Stomach (tissue), 9 donors: Measurements from ENCODE around the gene ITIH3. TPM values are rescaled to one million over a fixed set of nuclear protein-coding genes. Genes with fewer than 3 reads are reported as not detected.

Experiments used
- DNase-seq, 2 donors: peaks; one replicate each; pipeline versions ENCODE4 v3.0.0 to v3.0.0-alpha.2; 2013 to 2019
- H3K27ac ChIP-seq, 5 donors: fragments of 200-600 bp in 4 of 5; sonication (generic) in 4 of 5; one replicate each; pipeline ENCODE4 v1.5.1; 2013 to 2019; ENCODE audit warnings: mild to moderate bottlenecking in 1 of 5, moderate library complexity in 1 of 5
- H3K27me3 ChIP-seq, 3 donors: fragments of 200-600 bp; sonication (generic); one replicate each; pipeline ENCODE4 v1.5.1; 2017 to 2019; ENCODE audit warnings: mixed run types in 1 of 3
- H3K36me3 ChIP-seq, 4 donors: fragments of 200-600 bp; sonication (generic); 1 replicate in 3 of 4; 2 replicates in 1 of 4; pipeline ENCODE4 v1.5.1; 2016 to 2019
- H3K4me1 ChIP-seq, 4 donors: fragments of 200-600 bp; sonication (generic); one replicate each; pipeline ENCODE4 v1.5.1; 2016 to 2019
- H3K4me3 ChIP-seq, 4 donors: fragments of 200-600 bp; sonication (generic) in 3 of 4; one replicate each; pipeline ENCODE4 v1.5.1; 2016 to 2019; ENCODE audit warnings: mild to moderate bottlenecking in 1 of 4
- H3K9me3 ChIP-seq, 4 donors: fragments of 200-600 bp; sonication (generic); one replicate each; pipeline ENCODE4 v1.5.1; 2016 to 2019
- EP300 ChIP-seq: sonication (generic); formaldehyde crosslinking; IDR thresholded peaks from one replicate; pipeline ENCODE4 v1.6.1; 2017; ENCODE audit warnings: antibody characterized with exemption
- POLR2A ChIP-seq, 4 donors: fragments of 450-650 bp; IDR thresholded peaks; one replicate each; pipeline ENCODE4 v1.6.1; 2016; ENCODE audit warnings: antibody characterized with exemption in 4 of 4, control low read depth in 2 of 4, mild to moderate bottlenecking in 1 of 4, moderate library complexity in 1 of 4
- POLR2AphosphoS5 ChIP-seq, 3 donors: sonication (generic); formaldehyde crosslinking; IDR thresholded peaks; one replicate each; pipeline ENCODE4 v1.6.1; 2016; ENCODE audit warnings: antibody characterized with exemption in 3 of 3
- WGBS, 5 donors: extraction: QIAGEN DNeasy Blood & Tissue Kit in 3 of 5; methylation state at CpG; one replicate each; pipeline versions ENCODE4 v1.1.5 to v1.1.7; 2013 to 2018; 5-methylcytosine and 5-hydroxymethylcytosine counted together
- intact Hi-C: fragments of 100-400 bp; cut with DNase I; formaldehyde crosslinking; loops from one replicate; pipeline ENCODE4 v1.15.1; 2023; ENCODE audit warnings: low total_unique reads
- polyA plus RNA-seq, 3 donors: library from polyadenylated mRNA; stranded (reverse); fragments of 200-250 nt; gene quantifications; one replicate each; pipeline ENCODE4 v1.2.3, GENCODE V29; 2013
- total RNA-seq, 5 donors: library from RNA; depleted of rRNA; stranded (reverse); fragments of >200 nt; gene quantifications; one replicate each; pipeline versions ENCODE4 v1.1.0 to v1.2.3, GENCODE V29; 2014 to 2016
- TF ChIP-seq, protein P1 (sequence below), 7 experiments: fragments of 450-650 bp in 4 of 7; fragments of 200-600 bp in 3 of 7; sonication (generic) in 3 of 7; IDR thresholded peaks; one replicate each; pipeline ENCODE4 v1.5.1; 2016 to 2019; ENCODE audit warnings: antibody characterized with exemption in 7 of 7, control low read depth in 2 of 7, mild to moderate bottlenecking in 1 of 7
- donor health status: healthy with polysubstance abuse.
- donor health status: Bipolar disorder and iron deficiency.
- donor health status: healthy.

The ITIH3 gene
- total and polyA plus RNA-seq, 8 donors, result 0.19 to 210 (median 6.4) TPM; not detected in 2

- intact Hi-C loops, result no loop called here
- DNase-seq, result no peak
- H3K36me3 ChIP-seq, result no peaks in the 10 kb centered on the region
- no peaks in the 10 kb centered on the region for H3K9me3 ChIP-seq
- H3K4me3 ChIP-seq, result no peak overlapping the region
- TF ChIP-seq EP300 (no peak), POLR2AphosphoS5 (IDR thresholded peaks at IDR 0.05) (no peak), POLR2A (IDR thresholded peaks at IDR 0.05) (no peak)
- 81 to 88% (median 87%) methylated on average over 7 of the region's 7 CpGs for WGBS, 5 donors
- no peaks in the 10 kb centered on the region for H3K27me3 ChIP-seq
- H3K4me1 ChIP-seq, result peaks cover 0 to 14% (median 0%) of the 10 kb centered on the region in 4 donors
- H3K27ac ChIP-seq, result no peak overlapping the region
These were observed 2.2 kb upstream of the ITIH3 start for GRCh38 chr3:52792413-52792812.

DNA sequence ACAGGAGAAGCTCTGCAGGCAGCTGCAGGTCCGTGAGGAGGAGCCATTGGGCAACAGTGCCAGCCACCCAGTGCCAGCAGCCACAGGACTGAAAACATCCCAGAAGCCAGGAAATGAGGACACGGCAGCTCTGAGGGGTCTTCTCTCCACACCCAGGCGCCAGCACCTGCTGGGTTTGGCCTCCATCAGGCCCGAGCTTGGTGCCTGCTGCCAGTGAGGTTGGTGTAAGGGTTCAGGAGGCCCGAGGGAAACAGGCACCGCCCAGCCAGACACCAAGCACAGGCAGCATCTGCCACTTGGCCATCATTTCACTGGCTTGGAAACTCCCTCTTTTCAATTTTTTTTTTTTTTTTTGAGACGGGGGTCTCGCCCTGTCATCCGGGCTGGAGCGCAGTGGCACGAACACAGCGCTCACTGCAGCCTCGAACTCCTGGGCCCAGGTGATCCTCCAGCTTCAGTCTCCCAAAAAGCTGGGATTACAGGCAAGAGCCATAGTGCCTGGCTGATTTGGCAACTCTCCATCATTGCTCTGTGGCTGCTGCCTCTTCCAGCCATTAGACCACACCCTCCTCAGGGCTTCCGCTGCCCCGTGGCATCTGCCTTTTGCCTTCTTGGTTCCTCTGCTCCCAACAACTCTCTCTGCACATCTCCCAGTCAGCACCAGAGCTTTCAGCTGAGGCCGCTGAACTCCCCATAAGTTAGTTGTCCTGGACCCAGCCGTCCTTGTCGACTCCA is 1.5 kb upstream of the ITIH3 start:
- Histone ChIP-seq H3K9me3 (no peaks in the 10 kb centered on the region), H3K36me3 (no peaks in the 10 kb centered on the region), H3K4me3 (no peak overlapping the region), H3K27ac (no peak overlapping the region), H3K4me1 (peaks cover 0 to 14% (median 0%) of the 10 kb centered on the region in 4 donors), H3K27me3 (no peaks in the 10 kb centered on the region)
- no peak for DNase-seq
- WGBS, 5 donors, result 74 to 87% (median 79%) methylated on average over 17 to 18 of the region's 18 CpGs
- no peak for TF ChIP-seq EP300
- no peak for TF ChIP-seq POLR2A (IDR thresholded peaks at IDR 0.05)
- TF ChIP-seq, protein P1, sequence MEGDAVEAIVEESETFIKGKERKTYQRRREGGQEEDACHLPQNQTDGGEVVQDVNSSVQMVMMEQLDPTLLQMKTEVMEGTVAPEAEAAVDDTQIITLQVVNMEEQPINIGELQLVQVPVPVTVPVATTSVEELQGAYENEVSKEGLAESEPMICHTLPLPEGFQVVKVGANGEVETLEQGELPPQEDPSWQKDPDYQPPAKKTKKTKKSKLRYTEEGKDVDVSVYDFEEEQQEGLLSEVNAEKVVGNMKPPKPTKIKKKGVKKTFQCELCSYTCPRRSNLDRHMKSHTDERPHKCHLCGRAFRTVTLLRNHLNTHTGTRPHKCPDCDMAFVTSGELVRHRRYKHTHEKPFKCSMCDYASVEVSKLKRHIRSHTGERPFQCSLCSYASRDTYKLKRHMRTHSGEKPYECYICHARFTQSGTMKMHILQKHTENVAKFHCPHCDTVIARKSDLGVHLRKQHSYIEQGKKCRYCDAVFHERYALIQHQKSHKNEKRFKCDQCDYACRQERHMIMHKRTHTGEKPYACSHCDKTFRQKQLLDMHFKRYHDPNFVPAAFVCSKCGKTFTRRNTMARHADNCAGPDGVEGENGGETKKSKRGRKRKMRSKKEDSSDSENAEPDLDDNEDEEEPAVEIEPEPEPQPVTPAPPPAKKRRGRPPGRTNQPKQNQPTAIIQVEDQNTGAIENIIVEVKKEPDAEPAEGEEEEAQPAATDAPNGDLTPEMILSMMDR (IDR thresholded peaks at IDR 0.05), result no peak
- TF ChIP-seq POLR2AphosphoS5 (IDR thresholded peaks at IDR 0.05), result no peak
- intact Hi-C loops, result no loop called here

- no peak for TF ChIP-seq POLR2AphosphoS5 (IDR thresholded peaks at IDR 0.05)
- TF ChIP-seq POLR2A (IDR thresholded peaks at IDR 0.05), result no peak
- TF ChIP-seq EP300, result no peak
- TF ChIP-seq, protein P1 (IDR thresholded peaks at IDR 0.05), result no peak
- Histone ChIP-seq H3K4me3 (no peak overlapping the region), H3K27me3 (no peaks in the 10 kb centered on the region), H3K27ac (peak overlapping the region in 1 of 5 donors; percentile 14), H3K36me3 (no peaks in the 10 kb centered on the region), H3K9me3 (no peaks in the 10 kb centered on the region), H3K4me1 (peaks cover 0 to 14% (median 0%) of the 10 kb centered on the region in 4 donors)
- DNase-seq, result no peak
- 73 to 80% (median 78%) methylated on average over 9 of the region's 9 CpGs for WGBS, 5 donors
- intact Hi-C loops, result no loop called here
These were observed 639 bp upstream of the ITIH3 start for GRCh38 chr3:52793702-52794611.

DNA sequence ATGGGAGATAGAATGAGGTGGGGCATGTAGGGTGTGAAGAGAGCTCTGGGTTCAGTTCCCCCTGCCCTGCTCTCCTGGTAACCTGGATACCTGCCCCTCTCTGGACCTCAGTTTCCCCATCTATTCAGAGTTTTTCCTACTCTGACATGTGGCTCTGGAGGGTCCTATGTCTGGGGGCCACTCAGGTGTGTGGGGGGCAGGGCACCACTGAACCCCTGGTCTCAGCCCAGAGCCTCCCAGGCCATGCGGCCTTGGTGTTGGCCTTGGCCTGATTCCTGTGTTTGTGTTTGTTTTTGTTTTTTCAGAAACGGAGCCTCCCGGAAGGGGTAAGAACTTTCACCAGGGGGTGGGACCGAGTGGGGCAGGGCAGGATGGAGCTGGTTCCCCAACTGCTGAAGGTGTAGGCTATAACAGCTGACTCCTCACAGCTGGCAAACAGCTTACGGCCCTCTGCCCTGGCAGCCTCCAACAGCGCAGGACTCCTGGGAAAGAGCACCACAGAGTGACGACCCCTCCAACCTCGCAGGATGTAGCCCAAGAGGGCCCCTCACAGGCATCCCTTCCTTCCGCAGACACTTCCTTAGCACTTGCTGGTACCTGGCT is 803 bp downstream of the ITIH3 start:
- TF ChIP-seq POLR2A (IDR thresholded peaks at IDR 0.05) (no peak), EP300 (no peak), POLR2AphosphoS5 (IDR thresholded peaks at IDR 0.05) (no peak)
- TF ChIP-seq, protein P1 (IDR thresholded peaks at IDR 0.05), result no peak
- H3K4me1 ChIP-seq, result peaks cover 0 to 14% (median 0%) of the 10 kb centered on the region in 4 donors
- no peaks in the 10 kb centered on the region for H3K36me3 ChIP-seq
- intact Hi-C loops, result no loop called here
- no peak overlapping the region for H3K27ac ChIP-seq
- 39 to 56% (median 45%) methylated on average over 6 to 9 of the region's 9 CpGs for WGBS, 5 donors
- no peaks in the 10 kb centered on the region for H3K9me3 ChIP-seq
- no peak for DNase-seq
- no peaks in the 10 kb centered on the region for H3K27me3 ChIP-seq
- no peak overlapping the region for H3K4me3 ChIP-seq
